Myocyte (in vitro differentiated cells): ENCODE data around the gene FBXW9. TPM values are rescaled to one million over a fixed set of nuclear protein-coding genes. Genes with fewer than 3 reads are reported as not detected.
"Not testable (repeated sequence)": the region's sequence is repeated elsewhere in the genome, so short reads cannot be mapped to it uniquely, and the experiment has no call there.

ENCODE experiments used
- DNase-seq: peaks from one replicate; pipeline ENCODE4 v3.0.0-alpha.2; 2012; ENCODE audit warnings: low read depth
- total RNA-seq: library from RNA; depleted of rRNA; stranded (reverse); fragments of >200 nt; gene quantifications from 2 replicates; pipeline ENCODE4 v1.2.3, GENCODE V29; 2014

The FBXW9 gene
- total RNA-seq, 1 donor from 2014 or later, result 12.2 TPM

DNA sequence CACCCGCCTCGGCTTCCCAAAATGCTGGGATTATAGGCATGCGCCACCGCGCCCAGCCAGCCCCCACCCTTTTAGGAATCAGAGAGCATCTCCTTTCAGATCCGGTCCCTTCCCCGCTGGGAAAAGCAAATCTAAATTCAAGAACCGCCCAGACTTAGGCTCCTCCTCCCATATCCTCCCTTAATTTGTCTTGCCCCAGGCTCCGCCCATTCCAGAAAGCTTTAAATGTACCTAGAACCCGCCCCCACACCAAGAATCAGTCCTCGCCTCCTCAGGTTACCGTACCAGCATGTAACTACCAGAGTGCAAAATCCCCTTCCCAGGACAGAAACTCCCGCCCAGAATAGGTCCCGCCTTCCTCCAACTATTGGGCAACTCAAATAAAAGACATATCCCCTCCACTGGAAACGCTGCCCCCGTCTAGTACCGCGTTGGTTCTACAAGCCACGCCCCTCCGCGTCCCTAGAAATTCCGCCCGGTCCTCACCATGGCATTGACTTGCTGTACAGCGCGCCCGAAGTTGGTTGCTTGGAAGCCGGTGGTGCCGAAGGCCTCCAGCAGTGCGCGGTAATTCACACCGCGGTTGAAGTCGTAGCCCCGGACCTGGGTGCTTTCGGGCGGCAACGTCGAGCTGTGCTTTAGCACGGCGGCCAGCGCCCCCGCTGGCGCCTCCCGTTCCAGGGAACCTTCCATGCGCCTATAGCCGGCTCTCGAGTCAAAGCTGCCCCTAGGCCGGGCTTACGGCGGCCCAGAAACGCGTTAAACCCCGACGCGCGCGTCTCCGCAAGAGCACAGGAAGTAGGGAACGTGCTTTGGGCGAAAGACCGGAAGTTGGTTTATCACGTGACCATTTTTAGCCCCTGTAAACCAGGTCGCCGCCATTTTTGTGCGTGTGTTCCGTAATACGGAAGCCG is 15.1 kb downstream of the FBXW9 start, which contains the start of gene DHPS:
DHPS (minus strand) TSS at position 807 of the 914 bp plus-strand sequence; CDS start at position 693, 114 bp downstream.
- peak; percentile 97 for DNase-seq

DNA sequence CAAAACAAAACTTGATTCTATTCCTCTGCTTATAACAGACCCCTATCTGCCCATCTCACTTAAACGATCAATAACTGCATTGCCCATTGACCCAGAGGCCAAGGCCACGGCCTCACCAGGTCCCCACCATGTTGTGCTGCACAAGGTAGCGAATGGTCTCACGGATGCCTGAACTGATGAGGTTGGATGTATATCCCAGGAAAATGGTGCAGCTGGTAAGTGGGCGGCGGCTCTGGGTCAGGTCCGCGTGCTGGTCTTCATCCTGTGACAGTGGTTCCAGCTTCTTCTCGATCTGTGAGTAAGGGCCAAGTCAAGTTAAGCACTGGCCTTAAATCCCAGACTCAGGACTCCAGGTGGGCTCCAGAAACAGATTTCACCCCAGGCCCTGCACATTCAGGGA is 16.4 kb downstream of the FBXW9 start:
- no peak for DNase-seq

DNA sequence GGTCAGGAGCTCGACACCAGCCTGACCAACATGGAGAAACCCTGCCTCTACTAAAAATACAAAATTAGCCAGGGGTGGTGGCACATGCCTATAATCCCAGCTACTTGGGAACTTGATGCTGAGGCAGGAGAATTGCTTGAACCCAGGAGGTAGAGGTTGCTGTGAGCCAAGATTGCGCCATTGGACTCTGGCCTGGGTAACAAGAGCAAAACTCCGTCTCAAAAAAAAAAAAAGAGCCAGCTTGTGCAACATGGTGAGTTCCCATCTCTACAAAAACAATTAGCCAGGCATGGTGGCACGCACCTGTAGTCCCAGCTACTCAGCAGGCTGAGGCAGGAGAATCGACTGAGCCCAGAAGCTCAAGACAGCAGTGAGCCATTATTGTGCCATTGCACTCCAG is 18.4 kb downstream of the FBXW9 start:
- not testable (repeated sequence) for DNase-seq

DNA sequence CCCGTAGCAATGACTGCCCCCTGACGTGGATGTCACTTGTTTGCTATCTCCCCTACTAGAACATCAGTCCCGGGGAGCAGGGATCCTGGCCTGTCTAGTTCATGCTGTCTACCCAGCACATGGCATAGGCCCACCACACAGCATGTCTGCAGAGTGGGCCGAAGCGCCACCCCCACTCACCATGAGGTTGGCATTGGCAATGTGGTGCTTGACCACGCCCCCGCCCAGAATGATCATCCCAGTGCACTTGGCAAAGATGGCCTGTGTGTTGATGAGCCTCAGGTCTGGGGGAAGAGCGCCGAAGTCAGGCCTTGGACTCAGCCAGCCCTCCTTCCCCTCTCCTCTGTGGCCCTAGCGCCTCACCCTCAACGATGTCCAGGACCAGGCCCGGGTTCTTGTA is 19.5 kb downstream of the FBXW9 start:
- no peak for DNase-seq

DNA sequence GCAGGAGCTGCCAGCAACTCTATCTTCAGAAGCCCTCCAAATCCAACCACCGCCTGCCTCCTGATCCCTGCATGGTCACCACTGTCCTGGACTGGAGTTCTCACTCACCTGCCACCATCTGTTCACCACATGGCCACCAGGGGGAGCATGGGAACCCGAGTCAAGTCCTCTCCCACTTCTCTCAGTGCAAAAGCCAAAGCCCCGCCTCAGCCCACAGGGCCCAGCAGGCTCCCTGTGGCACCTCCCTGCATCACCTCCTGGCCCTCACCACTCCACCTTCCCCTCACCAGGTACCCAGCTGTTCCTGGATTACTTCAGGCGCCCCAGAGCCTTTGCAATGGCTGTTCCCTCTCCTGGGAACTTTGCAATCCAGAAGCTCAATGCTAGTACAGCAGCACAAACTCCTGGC is 20.0 kb downstream of the FBXW9 start:
- DNase-seq, result peak; percentile 82

DNA sequence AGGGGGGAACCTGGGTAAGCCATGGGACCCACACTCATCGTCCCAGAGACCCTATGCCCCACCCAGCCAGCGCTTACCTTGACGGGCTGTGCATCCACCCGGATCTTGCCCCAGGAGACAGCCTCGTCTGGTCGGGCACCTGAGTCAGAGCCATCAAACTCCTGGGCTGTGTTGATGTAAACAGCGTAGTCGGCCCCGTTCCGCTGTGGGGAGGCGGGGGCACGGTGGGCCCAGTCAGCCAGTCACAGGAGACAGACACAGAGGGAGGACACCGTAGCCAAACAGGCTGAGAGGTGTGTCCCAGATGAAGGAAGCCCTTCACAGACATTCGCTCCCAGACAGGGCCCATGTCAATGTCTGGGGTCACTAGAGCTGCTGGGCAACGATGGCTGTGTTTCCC is 20.5 kb downstream of the FBXW9 start:
- no peak for DNase-seq

DNA sequence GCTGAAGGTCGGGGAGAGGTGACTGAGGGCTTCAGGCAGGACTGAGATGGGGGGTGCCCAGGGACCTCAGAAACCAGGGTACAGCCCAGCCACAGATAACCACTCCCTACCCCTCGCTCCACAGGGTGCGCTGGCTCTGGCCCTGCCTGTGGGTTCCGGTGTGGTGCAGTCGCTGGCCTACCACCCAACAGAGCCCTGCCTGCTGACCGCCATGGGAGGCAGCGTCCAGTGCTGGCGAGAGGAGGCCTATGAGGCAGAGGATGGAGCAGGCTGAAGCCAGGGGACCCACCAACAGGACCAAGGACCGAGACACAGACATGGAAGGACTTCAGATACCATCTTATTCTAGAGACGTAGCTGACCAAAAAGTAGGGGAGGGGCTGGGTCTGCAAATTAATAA is 21.0 kb downstream of the FBXW9 start:
- DNase-seq, result no peak

DNA sequence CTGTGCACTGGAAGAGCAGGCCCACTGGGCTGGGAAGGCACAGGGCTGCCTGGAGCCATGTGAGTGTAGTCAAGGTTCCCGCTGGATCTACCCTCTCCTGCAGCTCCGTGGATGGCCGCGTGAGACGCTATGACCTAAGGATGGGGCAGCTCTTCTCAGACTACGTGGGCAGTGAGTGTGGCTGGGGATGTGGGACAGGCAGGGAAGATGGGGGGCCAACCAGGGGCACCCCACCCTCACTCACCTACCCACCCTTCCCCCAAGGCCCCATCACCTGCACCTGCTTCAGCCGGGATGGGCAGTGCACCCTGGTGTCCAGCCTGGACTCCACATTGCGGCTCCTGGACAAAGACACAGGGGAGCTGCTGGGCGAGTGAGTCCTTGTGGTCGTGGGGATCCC is 23.7 kb downstream of the FBXW9 start:
- no peak for DNase-seq

DNA sequence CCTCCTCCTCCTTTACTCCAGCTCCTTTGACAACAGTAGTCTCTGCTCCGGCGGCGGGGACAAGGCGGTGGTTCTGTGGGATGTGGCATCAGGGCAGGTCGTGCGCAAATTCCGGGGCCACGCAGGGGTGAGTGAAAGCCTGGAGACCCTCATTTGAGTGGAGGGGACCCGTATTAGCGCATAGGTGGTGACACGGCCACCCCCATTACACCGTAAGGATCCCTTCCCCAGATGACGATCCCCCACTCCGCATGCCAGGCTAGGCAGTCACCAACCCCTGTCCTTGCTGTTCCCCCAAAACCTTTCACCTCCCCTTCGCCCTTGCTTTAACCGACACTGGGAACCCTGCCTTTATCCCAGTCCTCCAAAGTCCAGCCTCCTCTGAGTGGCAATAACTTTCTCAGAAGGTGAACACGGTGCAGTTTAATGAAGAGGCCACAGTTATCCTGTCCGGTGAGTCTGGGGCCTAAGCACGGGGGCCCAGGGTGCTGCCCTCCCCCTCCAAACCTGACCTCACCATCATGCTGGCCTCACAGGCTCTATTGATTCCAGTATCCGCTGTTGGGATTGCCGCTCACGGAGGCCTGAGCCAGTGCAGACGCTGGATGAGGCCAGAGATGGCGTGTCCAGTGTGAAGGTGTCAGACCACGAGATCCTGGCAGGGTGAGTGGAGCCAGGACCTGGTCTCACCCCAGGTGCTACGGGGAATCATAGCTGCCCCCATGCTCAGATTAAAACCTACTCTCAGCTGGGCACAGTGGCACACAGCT is 26.1 kb downstream of the FBXW9 start:
- no peak for DNase-seq

DNA sequence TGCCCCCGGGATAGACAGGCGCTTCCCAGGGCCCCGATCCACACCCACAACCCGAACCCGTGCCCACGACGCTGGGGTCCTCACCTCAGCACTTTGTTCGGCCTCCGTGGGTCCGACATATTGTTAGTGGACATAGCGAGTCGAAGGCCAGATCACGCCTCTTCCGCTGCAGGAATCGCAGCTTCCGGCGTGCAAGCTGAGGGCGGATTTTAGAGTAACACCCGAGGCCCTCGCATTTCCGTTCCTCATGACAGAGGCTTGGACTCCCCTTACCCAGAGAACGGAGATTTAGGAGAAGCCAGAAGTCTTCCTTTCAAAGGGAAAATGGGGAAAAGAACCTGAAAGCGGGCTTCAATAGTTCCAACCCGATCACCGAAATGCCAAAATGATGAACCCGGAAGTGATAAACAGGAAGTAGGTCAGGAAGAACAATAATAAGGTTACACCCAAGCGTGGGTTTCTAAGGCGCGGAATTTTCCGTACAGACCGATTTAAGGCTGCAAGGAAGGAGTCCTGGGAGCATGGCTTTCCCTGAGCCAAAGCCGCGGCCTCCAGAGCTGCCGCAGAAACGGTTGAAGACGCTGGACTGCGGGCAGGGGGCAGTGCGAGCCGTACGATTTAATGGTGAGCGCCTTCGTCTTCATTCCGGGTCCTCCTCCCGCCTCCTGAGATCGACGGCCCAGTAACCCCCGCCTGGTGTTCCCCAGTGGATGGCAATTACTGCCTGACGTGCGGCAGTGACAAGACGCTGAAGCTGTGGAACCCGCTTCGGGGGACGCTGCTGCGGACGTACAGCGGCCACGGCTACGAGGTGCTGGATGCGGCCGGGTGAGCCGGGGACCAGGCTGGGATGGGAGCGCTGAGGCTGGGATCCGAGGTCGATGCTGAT is 26.9 kb downstream of the FBXW9 start:
- peak; percentile 87 for DNase-seq

DNA sequence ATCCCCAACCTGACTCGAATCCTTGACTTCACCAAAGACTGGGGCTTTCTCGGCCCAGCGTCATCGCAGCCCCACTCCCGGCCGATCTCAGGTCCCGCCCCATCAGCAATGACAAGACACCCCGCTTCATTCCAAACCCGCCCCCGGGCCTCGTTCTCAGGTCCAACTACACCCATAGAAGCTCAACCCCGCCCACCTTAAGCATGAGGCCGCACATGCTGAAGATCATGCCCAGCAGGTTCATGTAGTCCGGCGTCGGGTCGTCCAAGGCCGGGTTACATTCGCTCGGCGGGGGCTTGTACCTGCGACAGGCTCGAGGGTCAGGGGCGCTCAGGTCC is 27.5 kb downstream of the FBXW9 start:
- DNase-seq, result peak; percentile 62

DNA sequence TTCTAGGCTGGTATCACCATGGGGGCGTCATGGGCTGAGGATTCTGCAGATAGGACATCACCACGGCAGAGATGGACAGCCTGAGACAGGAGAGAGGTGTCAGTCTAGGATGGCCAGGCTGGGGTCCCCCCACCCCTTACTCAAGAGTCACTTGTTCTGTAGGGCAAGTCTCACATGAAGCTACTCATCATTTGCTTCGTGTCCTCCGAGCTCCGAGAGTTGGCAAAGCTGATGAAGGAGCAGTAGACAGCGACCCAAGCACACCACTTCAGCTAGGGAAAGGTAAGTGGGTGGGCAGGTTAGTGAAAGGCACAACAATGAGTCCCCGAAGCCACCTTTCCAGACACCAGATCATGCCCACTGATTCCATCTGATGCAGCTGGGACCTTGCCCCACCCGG is 28.1 kb downstream of the FBXW9 start:
- DNase-seq, result no peak

DNA sequence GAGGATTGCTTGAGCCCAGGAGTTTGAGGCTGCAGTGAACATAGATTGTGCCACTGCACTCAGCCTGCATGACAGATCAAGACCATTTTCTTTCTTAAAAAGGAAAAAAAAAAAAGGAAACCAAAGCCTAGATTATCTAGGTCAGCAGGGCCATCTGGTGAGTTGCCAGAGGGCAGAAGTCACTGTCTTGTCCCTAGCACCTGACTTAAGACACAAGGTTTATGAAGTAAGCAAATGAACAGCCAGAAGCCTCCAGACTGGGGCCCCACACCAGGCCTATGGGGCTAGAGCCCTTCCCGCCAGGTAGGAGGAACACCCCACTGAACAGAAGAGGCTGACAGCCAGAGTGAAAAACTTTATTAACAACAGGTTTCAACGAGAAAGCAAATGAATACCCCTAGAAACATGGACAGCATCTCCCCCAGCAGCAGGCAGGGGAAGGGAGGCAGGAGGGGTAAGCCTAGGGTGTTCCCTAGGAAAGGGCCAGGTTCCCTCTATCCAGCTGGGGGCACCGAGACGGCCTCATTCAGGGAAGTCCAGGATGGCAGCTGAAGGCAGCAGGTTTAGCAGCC is 28.6 kb downstream of the FBXW9 start:
- no peak for DNase-seq

DNA sequence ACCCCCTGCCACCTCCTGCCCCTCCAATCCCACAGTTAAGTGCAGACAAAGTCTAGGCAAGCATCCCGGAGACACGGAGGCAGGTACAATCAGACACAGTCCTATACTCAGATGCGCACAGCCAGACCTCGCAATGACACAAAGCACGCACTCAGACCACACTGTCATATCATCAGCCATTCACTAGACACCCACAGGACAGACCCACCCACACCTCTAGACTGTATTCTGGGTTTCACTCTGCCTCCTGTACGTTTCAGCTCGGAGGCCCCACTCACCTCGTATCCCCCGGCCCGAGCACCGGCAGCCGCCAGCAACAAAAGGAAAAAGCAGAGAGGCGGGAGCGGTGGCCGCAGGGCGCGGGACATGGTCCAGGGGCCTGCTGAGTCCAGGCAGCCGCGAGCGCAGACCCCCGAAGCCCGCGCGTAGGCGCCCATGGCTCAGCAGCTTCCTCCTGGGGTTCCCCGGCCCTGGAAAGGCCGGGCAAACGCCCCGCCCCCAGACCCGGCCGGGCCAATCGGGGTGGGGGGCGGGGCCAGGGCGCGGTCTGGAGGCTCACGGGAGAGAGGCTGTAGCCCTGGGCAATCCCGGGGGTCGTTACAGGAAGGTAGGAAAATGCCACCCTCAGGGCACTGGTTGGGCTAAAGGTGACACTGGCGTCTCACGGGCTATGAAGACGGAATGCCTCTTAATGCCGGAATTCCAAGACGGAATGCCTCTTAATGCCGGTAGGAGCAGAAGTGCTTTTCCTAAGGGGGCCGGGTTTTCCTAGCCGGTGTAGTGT is 30.0 kb downstream of the FBXW9 start, which contains the start of the genes MAN2B1 and WDR83:
MAN2B1 (minus strand) TSS at position 478 of the 784 bp plus-strand sequence; CDS start at position 437, 41 bp downstream.
WDR83 (plus strand) TSS at position 543 of the 784 bp plus-strand sequence. CDS start 2,984 bp downstream, outside the sequence.
- peak; percentile 78 for DNase-seq

DNA sequence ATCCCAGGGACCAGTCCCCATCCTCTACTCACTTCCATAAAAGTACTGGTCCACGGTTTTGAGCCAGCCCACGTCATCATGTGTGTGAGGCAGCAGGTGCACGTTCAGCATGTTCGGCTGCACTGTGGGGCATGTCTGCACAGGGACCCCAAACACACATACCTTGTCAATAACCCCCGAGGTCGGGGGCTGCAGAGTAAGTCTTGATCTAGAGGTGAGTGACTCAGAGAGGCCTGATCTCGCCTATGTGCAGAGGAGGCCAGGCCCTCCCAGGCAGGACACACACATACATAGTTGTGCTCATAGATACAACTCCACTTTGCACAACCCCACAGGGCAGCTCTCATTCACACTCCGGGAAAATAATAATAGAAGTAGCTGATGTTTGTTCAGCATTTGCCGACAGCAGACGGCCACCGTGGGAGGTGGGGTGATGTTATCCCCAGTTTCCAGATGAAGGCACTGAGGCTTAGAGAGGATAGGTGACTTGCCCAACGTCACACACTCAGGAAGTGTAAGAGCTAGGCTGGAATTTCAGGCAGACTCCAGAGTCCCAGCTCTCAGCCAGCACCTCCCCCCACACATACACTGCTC is 30.7 kb downstream of the FBXW9 start:
- no peak for DNase-seq

DNA sequence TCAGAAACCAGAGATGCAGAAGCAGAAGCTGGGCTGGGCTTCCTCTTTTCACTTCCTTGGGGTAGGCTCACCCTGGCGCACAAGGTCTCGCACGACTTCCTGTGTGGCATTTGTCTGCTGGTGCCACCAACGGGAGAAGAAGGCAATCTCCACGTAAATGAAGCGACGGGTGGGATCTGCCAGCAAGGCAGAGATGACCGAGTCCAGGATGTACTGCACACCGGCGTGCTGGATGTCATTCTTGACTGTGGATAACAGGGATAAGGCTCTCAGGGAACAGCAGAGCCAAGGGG is 31.2 kb downstream of the FBXW9 start:
- DNase-seq, result no peak

DNA sequence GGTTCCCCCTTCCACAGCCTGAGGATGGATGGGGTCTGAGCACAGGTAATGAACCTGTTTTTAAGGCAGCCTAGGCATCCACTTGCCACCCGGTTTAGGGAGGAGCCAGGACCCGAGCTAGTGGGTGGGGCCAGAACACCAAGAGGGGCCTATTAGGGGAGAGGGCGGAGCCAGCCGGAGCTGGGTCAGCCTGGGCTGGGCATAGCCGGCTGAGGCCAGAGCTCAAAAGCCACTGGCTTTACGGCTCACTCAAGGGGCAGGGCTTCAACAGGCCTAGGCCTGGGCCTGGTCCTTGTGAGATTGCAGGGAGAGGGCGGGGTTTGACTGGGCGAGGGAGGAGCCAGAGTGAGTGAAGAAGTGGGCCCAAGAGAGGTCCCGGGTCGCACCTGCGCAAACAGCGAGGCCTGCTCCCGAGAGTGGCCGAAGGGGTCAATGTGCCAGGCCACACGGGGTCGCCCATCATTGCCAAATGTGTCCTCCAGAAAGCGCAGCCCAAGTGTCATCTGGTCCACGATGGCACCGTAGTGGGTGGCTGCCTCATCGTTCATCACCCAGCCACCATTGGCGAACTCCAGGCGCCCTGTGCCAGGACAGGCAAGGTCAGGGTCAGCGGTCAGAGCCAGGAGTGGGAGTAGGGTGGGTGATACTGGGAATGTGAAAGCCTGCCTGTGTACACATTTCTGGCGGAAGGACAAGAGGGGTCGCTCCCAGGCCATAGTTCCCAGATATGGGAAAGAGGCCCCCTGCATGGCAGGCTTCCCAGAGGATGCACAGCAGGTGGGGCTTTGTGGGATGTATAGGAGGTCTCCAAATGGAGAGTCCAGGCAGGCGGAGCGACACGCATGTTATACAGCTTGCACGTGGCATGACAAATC is 31.8 kb downstream of the FBXW9 start:
- DNase-seq, result no peak

DNA sequence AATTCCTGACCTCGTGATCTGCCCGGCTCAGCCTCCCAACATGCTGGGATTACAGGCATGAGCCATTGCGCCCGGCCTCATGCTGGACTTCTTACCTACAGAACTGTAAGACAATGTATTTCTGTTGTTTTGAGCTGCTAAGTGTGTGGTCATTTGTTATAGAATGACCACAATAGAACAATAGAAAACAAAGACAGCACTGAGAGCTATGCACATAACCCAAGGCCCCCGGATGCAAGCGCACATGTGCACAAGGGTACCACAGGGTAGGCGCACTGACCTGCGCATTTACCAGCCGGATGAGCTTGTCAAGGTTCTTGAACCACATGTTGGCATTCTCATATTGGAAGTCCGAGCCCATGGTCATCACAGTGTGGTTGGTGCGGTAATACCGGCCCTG is 35.5 kb downstream of the FBXW9 start:
- DNase-seq, result no peak

DNA sequence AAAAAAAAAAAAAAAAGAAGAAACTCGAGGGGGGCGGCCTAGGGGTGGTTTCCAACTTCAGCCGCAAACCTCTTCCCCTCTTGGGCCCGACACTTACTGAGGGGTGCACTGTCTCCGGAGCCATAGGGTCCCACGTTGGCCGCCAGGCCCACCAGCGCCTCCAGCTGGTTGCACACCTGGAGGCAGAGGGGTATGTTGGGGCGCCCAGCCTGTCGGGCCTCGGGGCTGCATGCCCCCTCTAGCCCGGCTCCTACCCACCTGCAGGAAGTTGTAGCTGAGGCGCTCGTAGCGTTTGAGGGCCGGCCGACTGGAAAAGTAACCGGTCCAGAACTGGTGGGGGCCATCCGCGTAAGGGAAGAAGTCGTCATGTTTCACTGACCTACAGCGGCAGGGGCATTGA is 38.5 kb downstream of the FBXW9 start:
- no peak for DNase-seq
